Measurements from ENCODE around the gene FRY. TPM values are rescaled to one million over a fixed set of nuclear protein-coding genes. Genes with fewer than 3 reads are reported as not detected.

FRY gene
- total RNA-seq, 1 experiment from 2014 or later: 3.5 TPM

DNA sequence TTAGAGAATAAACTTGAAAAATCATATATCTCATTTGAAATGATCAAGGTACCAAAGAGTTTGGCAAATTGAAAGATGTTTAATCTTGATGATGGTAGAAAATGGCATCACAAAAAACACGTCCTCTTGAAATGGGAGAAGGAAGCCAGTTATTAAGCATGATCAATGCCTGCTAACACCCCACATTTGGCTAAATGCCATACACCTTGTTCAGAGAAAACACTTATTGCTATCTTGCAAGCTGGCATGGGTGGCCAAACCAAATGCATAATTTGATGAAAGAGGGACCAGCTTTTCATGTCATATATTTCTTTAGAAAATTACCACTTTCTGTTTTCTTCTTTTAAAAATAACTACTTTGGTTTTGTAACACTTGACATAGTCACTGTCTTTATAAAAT, 142.3 kb downstream of the FRY start:
- DNase-seq (ENCODE audit: low spot score): no peak

DNA sequence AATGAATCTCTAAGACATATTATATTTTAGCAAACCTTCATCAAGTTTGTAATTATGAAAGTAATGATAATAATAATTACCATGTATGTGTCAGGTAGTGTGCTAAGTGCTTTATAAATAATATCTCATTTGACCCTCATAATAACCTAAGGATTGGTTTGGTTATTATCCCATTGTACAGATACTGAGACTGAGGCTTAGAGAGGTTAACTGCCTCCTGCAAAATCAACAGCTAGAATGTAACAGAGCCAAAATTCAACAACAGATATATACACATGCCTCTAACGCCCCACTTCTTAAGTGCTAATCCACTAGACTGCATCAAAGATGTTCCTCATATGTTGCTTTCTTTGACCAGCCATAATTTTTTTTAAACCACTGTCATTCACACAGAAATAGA, 142.8 kb downstream of the FRY start:
- no peak for DNase-seq (ENCODE audit: low spot score)

DNA sequence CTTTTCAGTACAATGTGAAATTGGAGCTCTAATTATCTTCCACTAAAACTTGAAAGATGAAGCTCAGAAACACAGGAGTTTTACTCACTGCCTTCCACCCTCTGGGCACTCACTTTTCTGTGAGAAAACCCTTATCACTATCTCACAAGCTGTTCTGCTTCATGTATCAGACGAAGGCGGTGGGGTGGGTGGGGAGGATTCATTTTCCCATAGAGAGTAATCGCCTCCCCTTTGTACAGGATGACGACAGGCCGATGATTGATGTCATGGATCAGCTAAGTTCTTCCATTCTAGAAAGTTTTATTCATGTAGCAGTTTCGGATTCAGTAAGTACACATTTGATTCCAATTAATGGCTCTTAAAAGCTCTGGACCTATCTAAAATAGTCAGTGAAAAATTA, 143.7 kb downstream of the FRY start:
- DNase-seq (ENCODE audit: low spot score): no peak

DNA sequence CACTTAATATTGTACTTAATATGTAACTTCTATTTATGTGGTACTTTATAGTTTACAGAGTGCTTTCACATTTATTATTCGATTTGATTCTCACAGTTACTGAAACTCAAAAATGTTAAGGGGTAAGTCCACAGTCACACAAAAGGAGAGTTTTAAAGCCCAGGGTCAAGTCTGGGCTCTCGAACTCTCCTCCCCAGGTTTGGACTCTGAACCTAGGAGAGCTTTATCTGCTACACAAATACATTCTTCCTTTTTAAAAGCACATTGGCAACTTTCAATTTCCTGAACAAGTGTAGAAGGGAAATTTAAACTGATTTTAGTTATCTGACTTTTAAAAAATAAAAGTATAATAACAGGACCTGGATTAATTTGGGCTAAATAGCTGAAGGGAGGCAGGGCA, 144.4 kb downstream of the FRY start:
- DNase-seq (ENCODE audit: low spot score): no peak

DNA sequence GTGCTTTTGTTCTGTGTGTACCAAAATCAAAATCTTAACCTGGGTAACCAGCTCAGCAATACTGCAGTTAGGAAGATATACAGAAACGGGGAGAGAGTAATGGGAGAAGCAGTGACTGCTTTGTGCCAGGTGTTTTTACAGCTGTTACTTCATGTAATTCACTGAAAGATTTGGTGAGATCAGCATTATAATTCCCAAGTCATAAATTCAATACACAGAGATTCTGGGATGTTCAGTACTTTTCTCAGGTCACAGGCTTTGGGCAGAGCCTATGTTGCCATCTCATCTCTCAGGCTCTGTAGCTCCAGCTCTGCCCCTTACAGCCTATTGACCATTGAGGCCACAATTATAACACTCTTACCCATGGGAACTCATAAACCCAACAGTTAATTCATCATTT, 145.1 kb downstream of the FRY start:
- no peak for DNase-seq (ENCODE audit: low spot score)

DNA sequence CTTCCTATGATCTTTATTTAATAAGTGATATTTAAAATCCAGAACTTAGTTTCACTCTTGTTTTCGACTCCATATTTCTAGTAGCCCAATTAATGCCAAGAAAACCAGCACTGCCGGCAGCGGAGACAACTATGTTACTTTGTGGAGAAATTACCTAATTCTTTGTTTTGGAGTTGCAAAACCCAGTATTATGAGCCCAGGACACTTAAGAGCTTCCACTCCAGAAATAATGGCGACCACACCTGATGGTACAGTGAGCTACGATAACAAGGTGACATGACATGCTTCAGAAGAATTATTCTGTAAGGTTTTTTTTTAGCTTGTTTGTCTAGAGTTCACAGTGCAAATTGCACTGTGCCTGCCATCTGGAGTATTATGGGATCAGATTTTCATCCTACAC, 147.2 kb downstream of the FRY start:
- DNase-seq (ENCODE audit: low spot score): no peak

DNA sequence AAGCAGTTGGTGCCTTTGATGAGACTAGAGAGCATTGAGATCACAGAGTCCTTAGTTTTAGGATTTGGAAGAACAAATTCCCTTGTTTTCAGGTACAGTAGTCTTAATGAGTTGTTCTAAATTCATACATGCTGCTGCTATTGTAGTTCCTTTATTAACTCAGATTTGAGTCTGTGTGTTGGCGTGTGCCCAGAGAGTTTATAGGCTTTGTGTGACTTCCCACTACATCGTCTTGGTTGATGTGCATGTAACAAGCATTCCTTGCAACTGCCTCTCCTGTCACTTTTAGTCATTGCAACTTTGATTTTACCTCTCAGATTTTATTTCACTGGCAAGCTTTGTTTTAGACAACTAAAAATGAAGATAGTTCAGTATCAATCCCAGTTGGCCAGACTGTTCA, 148.1 kb downstream of the FRY start:
- no peak for DNase-seq (ENCODE audit: low spot score)

DNA sequence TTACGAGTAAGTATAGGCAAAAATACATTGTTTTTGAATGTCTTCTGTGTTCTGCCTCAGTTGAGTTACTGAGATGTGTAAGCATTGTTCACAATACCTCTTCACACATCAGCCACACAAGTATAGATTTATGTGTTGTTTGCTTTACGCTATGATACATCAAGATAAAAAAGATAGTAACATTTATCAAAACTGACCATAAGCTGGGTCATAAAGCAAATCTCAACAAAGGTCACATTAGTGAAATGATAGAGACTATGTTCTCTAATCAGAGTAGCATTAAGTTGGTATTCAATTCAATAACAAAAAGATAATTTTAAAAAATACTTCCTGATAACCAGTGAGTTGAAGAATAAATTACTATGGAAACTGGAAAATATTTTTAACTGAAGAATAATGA, 156.1 kb downstream of the FRY start:
- DNase-seq (ENCODE audit: low spot score): no peak

DNA sequence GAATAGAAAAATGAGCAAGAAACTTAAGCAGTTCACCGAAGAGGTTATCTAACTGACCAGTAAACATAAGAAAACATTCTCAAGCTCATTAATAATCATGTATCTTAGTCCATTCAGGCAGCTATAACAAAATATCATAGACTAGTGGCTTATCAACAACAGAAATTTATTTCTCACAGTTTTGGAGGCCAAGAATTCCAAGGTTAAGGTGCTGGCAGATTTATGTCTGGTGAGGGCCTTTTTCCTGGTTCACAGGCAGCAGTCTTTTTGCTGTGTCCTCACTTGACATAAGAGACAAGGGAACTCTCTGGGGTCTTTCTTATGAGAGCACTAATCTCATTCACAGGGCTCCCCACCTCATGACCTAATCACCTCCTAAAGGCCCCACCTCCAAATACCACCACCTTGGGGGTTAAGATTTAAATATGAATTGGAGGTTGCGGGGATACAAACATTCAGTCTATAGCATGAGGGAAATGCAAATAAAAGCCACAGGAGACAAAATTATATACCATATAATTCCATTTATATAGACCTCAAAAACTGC, 160.0 kb downstream of the FRY start:
- DNase-seq (ENCODE audit: low spot score): no peak

DNA sequence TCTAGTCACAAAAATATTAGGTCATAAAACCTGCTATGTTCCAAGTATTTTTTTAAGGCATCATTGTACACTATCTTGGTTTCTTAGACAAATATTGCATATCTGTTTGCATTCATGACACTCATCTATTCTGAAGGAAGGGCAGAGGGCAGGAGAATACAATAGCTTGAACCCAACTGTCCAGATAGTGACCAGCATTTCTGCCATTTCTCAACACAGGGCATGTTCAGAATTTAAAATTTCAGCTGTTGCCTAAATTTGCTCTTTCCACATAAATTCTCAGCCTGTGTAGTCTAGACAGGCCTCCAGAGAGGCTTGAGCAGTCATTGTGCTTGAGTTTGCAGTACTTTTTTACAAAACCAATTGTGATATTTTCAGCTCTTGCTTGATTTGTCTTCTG, 164.1 kb downstream of the FRY start:
- no peak for DNase-seq (ENCODE audit: low spot score)

DNA sequence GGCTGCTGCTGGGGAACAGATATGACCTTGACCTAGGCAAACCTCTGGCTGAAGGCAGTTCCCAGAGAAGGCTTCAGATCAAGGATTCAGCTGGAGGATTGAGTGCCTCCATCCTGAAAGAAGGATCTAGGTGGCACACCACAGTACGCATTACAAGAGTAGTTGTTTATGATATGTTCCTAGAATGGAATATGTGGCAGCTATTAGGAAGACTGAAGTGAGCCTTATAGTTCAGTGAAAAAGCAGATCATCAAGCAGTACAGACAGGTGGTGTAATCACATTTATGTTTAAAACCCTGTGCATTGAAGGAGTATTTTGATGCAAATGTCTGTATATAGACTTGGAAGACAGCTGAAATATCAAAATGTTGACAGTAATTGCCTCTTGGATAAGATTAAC, 167.6 kb downstream of the FRY start:
- no peak for DNase-seq (ENCODE audit: low spot score)

DNA sequence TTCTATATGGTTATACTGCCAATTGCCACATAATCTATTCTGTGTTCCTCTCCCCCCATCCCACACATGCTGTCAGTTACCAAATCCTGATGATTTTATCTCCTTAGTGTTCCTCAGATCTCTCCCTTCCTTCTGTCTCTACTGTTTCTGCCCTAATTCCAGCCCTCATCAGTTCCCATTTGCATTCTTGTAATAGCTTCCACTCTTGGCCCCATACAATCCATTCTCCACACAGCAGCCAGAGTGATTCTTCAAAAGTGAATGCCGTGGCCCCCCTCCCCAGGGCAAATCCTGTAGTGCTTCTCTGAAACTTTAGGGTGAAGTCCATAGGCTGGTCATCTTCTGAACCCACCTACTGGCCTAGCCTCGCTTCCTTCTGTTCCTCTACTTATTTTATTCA, 169.2 kb downstream of the FRY start:
- no peak for DNase-seq (ENCODE audit: low spot score)

DNA sequence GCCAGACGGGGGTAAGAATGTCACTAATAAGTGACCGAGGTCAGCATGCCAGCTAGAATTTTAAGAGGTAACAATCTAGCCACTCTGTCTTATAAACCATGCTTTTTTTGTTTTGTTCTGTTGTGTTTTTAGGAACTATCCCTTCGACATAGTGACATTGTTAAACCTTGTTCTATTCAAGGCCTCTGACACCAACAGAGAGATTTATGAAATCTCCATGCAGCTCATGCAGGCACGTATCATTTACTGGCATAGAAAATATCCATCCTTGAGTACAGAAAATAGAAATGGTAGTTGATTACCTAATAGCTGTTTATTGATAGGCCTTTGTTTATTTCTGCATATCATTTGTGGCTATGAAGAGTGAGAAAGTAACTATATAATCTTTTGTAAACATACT, 170.2 kb downstream of the FRY start:
- DNase-seq (ENCODE audit: low spot score): no peak

DNA sequence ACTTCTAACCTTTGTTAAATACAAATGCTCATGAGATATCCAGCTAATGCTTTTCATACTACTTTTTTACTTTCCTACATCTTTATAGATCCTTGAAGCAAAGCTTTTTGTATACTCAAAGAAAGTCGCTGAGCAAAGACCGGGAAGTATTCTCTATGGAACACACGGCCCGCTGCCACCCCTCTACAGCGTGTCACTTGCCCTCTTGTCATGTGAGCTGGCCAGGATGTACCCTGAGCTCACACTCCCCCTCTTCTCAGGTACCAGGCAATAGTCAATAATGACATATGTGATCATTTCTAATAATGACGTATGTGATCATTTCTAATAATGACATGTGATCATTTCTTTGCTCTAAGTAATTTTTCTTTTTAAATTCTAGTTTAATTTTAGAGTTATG, 170.7 kb downstream of the FRY start:
- DNase-seq (ENCODE audit: low spot score): no peak

DNA sequence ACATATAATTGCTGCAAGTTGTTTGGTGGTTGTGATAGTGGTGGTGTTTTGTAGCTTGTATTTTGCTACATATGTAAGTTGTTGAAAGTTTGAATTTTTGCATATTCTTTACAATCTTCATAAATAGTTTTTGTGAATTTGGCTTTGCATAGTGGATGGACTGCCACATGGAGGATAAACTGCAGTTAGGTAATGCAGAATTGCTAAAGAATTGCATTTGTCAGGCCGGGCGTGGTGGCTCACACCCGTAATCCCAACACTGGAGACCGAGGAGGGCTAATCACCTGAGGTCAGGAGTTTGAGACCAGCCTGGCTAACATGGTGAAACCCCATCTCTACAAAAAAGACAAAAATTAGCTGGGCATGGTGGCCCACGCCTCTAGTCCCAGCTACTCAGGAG, 171.6 kb downstream of the FRY start:
- DNase-seq (ENCODE audit: low spot score): no peak

DNA sequence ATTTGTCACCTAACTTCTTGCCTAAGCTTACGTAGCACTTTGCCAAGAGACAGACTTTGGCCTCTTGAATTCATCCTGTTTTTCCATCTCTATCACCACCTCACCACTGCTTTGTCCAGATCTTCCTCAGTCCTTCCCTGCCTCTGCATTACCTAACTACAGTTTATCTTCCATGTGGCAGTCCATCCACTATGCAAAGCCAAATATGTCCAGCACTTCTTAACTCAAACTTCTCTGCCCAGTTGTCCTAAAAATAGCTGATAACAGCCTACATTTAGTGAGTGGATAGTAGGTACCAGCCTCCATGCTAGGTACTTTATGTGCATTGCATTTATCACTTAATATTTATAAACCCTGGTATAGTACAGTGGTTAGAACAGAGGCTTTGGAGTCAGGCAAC, 172.2 kb downstream of the FRY start:
- DNase-seq (ENCODE audit: low spot score): no peak

DNA sequence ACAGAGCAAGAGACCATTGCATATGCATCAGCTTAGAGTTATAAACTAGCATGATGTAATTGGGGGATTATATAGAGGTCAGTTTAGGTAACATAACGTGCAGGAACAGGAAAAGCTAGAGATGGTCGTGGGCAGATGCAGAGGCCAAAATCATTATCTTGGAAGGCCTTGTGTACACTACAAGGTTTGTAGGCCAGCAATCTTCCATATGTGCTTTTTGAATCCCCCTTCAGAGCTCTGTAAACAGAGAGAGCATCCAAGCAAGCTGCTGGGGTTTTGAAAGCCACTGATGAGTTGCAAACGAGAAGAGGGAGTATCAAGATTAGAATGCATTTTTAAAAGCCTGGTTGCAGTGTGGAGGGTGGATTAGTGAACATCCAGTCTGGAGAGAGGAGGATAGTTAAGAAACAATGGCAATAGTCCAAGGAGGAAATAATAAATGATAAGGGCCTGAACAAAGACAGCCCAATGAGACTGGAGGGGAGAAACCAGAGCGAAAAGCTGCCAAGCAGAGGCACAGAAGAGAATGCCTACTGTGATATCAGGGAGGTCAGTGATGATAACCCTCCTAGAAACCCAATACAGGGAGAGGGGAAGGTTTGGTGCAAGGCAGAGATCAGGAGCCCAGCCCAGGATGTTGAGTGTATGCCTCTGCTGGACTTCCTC, 174.0 kb downstream of the FRY start:
- DNase-seq (ENCODE audit: low spot score): no peak

DNA sequence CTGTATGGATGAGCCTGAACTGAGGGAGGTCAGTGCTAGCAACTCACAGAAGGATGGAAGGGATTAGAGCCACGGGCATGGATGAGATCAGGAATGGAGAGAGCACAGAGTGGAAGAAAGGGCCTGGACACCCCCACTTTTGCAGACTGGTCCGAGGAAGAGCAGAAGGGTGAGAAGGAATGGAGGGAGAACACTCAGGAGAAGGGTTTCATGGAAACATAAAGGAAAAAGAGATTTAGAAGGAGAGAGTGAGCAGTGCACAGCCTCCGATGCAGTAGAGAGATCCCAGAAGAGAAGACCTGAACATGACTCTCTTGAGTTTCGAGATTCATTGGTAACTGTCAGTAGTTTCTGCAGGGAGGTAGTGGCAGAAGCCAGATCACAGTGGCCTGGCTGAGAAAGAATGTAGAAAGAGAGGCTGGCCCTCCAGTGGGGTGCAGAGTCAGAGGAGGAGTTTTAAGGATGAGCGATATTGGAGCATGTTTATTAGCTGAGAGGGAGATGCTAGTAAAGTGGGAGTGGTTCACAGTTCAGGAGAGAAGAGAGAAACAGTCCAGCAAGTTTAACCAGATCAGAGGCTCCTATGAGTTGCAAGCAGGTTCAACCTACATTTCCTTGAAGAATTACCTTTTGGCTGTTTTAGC, 174.6 kb downstream of the FRY start:
- DNase-seq (ENCODE audit: low spot score): no peak

DNA sequence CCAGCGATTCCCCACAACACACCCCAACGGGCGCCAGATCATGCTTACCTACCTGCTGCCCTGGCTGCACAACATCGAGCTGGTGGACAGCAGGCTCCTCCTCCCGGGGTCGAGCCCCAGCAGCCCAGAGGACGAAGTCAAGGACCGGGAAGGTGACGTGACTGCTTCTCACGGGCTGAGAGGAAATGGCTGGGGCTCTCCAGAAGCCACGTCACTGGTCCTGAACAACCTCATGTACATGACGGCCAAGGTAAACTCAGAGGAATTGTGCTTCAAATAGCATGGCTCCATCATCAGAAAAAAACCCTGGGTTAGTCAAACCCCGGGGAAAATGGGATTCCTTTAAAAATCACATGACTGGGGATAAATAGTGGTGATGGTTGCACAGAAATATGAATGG, 177.3 kb downstream of the FRY start:
- DNase-seq (ENCODE audit: low spot score): no peak

DNA sequence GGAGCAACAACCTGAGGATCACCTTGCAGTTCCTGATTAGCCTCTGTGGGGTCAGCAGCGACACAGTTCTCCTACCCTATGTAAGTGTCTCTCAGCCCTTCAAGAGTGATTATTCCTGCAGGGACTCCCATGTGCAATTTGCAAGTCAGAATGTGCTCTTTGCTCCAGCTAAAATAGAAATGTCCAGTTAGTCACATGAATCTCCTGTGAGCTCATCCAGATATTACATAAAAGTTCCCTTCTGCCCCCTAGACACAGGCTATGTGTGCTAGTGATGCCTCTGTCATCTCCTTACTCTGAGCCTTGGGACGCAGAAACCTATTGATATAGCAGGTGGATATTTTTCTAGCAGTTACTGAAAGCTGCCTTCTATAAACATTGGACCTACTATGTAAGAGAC, 178.1 kb downstream of the FRY start:
- no peak for DNase-seq (ENCODE audit: low spot score)

DNA sequence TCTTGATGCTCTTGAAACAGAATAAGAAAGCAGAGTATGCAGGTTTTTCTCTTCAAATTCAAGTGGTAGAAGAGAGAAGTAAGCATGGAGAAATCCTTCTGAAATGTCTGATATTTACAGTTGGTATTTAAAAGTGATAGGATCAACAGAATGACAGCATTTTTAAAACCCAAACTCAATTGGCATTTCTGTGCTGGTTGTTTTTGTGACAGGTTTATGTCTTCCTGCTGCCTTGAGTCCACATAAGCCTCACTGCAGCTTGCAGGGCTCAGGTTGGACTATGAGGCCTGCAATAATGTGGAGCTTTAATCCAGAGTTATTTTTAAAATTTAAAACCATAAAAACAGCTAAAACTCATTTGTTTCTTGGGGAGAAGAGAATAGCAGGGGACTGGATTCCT, 178.5 kb downstream of the FRY start:
- DNase-seq (ENCODE audit: low spot score): no peak

DNA sequence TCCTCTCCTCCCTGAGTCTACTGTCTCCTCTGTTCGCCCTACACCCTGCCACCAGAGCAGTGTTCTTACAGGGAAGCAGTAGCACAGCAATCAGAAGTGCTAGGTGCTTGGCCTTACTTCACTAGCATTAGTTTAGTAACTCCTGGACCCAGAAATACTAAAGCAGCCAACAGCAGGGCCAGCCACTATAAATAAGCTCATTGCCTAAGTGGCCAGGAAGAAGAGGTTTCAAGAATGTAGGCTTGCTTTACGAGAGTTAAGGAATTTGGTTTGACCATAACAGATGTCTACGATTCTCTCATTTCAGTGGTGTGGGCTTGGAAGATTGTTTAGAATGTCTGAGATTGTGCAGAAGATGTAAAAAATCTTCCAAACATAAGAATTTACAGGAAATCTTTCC, 180.2 kb downstream of the FRY start:
- peak; percentile 89 for DNase-seq (ENCODE audit: low spot score)

DNA sequence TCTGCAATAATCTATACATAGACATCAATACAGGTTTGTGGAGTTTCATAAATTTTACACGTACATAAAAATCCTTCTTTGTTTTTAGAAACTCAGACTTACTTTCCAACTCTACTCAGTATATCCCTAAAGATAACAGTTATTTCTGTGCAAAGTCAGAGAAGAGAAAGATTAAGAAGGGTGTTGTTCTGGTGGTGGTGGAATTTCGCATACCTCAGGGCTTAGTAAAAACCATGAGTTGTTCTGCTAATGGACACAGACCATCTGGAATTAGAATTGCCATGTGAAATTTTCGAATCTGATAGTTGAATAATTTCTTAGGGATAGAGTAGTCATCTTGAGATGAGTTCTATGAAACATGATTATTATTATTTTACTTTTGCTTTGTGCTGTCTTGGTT, 180.8 kb downstream of the FRY start:
- DNase-seq (ENCODE audit: low spot score): peak; percentile 18

DNA sequence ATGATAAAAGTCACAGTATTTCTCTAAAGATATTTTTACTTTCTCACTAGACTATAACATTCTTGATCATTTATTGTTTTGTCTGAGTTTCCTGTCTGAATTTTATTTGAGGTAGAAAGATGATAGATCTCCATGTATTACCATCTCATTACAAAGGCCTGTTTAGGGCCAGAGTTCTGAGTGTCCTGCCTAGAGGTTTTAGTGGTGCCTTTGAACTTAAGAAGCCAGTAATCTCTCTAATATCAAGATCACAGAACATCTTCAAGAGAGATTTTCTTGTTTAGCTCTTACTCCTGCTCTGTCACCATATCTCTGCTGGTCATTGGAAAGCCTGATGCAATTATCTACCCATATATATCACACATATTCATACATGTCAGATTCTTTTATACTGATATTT, 182.1 kb downstream of the FRY start:
- no peak for DNase-seq (ENCODE audit: low spot score)
